Prostate gland (tissue), 2 donors: ENCODE results near the gene C3orf70.

ENCODE experiments used
- POLR2A ChIP-seq: fragments of 450-650 bp; IDR thresholded peaks from one replicate; pipeline ENCODE4 v1.6.1; 2016; ENCODE audit warnings: antibody characterized with exemption, mild to moderate bottlenecking
- POLR2AphosphoS5 ChIP-seq: sonication (generic); formaldehyde crosslinking; IDR thresholded peaks from one replicate; pipeline ENCODE4 v1.6.1; 2017; ENCODE audit warnings: antibody characterized with exemption
- TF ChIP-seq, protein P1 (sequence below), 4 experiments: fragments of 200-600 bp in 2 of 4; fragments of 450-650 bp in 2 of 4; sonication (generic) in 2 of 4; IDR thresholded peaks; 1 replicate in 3 of 4; 2 replicates in 1 of 4; pipeline ENCODE4 v1.5.1; 2016 to 2019; ENCODE audit warnings: antibody characterized with exemption in 4 of 4, mild to moderate bottlenecking in 2 of 4, moderate library complexity in 2 of 4

- TF ChIP-seq, protein P1, sequence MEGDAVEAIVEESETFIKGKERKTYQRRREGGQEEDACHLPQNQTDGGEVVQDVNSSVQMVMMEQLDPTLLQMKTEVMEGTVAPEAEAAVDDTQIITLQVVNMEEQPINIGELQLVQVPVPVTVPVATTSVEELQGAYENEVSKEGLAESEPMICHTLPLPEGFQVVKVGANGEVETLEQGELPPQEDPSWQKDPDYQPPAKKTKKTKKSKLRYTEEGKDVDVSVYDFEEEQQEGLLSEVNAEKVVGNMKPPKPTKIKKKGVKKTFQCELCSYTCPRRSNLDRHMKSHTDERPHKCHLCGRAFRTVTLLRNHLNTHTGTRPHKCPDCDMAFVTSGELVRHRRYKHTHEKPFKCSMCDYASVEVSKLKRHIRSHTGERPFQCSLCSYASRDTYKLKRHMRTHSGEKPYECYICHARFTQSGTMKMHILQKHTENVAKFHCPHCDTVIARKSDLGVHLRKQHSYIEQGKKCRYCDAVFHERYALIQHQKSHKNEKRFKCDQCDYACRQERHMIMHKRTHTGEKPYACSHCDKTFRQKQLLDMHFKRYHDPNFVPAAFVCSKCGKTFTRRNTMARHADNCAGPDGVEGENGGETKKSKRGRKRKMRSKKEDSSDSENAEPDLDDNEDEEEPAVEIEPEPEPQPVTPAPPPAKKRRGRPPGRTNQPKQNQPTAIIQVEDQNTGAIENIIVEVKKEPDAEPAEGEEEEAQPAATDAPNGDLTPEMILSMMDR (IDR thresholded peaks at IDR 0.05) = no peak
- no peak for TF ChIP-seq POLR2A
- no peak for TF ChIP-seq POLR2AphosphoS5
Observed at GRCh38 chr3:185060655-185061054, 92.2 kb downstream of the C3orf70 start.
